Transverse colon (tissue), 4 donors: ENCODE measurements around the gene MIOX. TPM values are rescaled to one million over a fixed set of nuclear protein-coding genes. Genes with fewer than 3 reads are reported as not detected.

ENCODE experiments used
- DNase-seq: peaks from one replicate; pipeline ENCODE4 v3.0.0-alpha.2; 2019
- H3K27ac ChIP-seq, 4 donors: fragments of 200-600 bp; sonication (generic); 2 replicates each; pipeline ENCODE4 v1.5.1; 2016 to 2018; ENCODE audit warnings: inconsistent platforms in 4 of 4
- H3K27me3 ChIP-seq: fragments of 200-600 bp; sonication (generic); 2 replicates; pipeline ENCODE4 v1.5.1; 2017; ENCODE audit warnings: inconsistent platforms
- H3K36me3 ChIP-seq, 4 donors: fragments of 200-600 bp; sonication (generic); 2 replicates each; pipeline ENCODE4 v1.5.1; 2017 to 2019; ENCODE audit warnings: inconsistent platforms in 4 of 4
- H3K4me1 ChIP-seq, 4 donors: fragments of 200-600 bp; sonication (generic); 2 replicates each; pipeline ENCODE4 v1.5.1; 2017 to 2020; ENCODE audit warnings: inconsistent platforms in 4 of 4
- H3K4me3 ChIP-seq, 4 donors: fragments of 200-600 bp; sonication (generic); 1 replicate in 1 of 4; 2 replicates in 3 of 4; pipeline versions ENCODE4 v1.5.1 to v1.6.1; 2017 to 2019; ENCODE audit warnings: inconsistent platforms in 4 of 4
- H3K9me3 ChIP-seq, 2 donors: fragments of 200-600 bp; sonication (generic); 2 replicates each; pipeline ENCODE4 v1.5.1; 2017 to 2019; ENCODE audit warnings: inconsistent platforms in 2 of 2
- EP300 ChIP-seq: sonication (generic); formaldehyde crosslinking; IDR thresholded peaks from one replicate; pipeline ENCODE4 v1.6.1; 2017; ENCODE audit warnings: antibody characterized with exemption, low read depth
- POLR2A ChIP-seq: fragments of 450-650 bp; IDR thresholded peaks from one replicate; pipeline ENCODE4 v1.6.1; 2016; ENCODE audit warnings: antibody characterized with exemption, mild to moderate bottlenecking, moderate library complexity
- POLR2AphosphoS5 ChIP-seq, 3 donors: sonication (generic); formaldehyde crosslinking; IDR thresholded peaks; one replicate each; pipeline ENCODE4 v1.6.1; 2016; ENCODE audit warnings: antibody characterized with exemption in 3 of 3
- WGBS, 2 donors: methylation state at CpG; one replicate each; pipeline ENCODE4 v1.1.5; 2018; ENCODE audit warnings: low coverage in 1 of 2; 5-methylcytosine and 5-hydroxymethylcytosine counted together
- in situ Hi-C, 4 donors: fragments of 200-750 bp; cut with MboI; loops; one replicate each; pipeline versions ENCODE4 v1.15.0 to v1.15.1; 2017; ENCODE audit warnings: low sequenced_read_pairs in 3 of 4, low pct_ligation_motif_present in 1 of 4, low pct_unique_long_range_greater_than_20kb in 1 of 4
- intact Hi-C: fragments of 100-400 bp; cut with DNase I; formaldehyde crosslinking; loops from one replicate; pipeline ENCODE4 v1.15.1; 2023; ENCODE audit warnings: low total_unique reads
- total RNA-seq, 4 donors: library from RNA; depleted of rRNA; stranded (reverse); fragments of >200 nt; gene quantifications; one replicate each; pipeline ENCODE4 v1.1.0, GENCODE V29; 2016
- TF ChIP-seq, protein P1 (sequence below), 5 experiments: fragments of 200-600 bp in 3 of 5; fragments of 450-650 bp in 2 of 5; sonication (generic) in 3 of 5; IDR thresholded peaks; 1 replicate in 2 of 5; 2 replicates in 3 of 5; pipeline ENCODE4 v1.5.1; 2016 to 2017; ENCODE audit warnings: antibody characterized with exemption in 5 of 5, inconsistent platforms in 3 of 5, mild to moderate bottlenecking in 2 of 5, moderate library complexity in 1 of 5

The MIOX gene
- total RNA-seq, 4 donors from 2014 or later = not detected

DNA sequence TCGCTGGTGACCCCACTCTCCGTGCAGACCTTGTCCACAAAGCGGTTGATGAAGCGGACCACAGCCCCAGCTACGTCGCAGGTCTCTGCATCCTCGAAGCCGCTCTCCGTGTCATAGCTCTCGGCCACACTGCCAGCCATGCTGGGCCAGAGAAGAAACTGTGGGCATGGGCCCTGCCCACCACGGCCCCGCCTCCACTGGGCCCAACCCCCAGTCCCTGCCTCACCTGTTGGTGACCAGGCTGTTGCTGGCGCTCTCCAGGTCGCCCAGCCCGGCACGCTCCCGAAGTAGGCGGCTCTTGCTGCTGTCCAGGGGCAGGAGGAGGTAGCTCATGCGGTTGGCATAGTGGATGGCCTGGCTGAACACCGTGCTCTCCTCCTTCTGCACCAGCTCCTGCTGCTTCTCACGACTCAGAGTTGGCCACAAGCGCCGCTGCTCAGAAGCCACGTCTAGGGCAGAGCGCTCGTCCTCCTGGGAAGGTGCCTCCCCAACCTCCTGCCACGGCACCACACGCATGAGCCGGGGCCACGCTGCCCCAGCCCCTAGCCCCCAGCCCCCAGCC is 24.6 kb upstream of the MIOX start:
- Histone ChIP-seq H3K4me3 (no peak overlapping the region), H3K36me3 (peaks cover 0 to 84% (median 40%) of the 10 kb centered on the region in 4 donors), H3K9me3 (no peaks in the 10 kb centered on the region), H3K27ac (no peak overlapping the region), H3K27me3 (no peaks in the 10 kb centered on the region), H3K4me1 (peaks cover 0 to 6% (median 0%) of the 10 kb centered on the region in 4 donors)
- in situ Hi-C loops = no loop called here
- TF ChIP-seq EP300 (no peak), POLR2A (no peak), POLR2AphosphoS5 (IDR thresholded peaks at IDR 0.05) (no peak)
- TF ChIP-seq, protein P1, sequence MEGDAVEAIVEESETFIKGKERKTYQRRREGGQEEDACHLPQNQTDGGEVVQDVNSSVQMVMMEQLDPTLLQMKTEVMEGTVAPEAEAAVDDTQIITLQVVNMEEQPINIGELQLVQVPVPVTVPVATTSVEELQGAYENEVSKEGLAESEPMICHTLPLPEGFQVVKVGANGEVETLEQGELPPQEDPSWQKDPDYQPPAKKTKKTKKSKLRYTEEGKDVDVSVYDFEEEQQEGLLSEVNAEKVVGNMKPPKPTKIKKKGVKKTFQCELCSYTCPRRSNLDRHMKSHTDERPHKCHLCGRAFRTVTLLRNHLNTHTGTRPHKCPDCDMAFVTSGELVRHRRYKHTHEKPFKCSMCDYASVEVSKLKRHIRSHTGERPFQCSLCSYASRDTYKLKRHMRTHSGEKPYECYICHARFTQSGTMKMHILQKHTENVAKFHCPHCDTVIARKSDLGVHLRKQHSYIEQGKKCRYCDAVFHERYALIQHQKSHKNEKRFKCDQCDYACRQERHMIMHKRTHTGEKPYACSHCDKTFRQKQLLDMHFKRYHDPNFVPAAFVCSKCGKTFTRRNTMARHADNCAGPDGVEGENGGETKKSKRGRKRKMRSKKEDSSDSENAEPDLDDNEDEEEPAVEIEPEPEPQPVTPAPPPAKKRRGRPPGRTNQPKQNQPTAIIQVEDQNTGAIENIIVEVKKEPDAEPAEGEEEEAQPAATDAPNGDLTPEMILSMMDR (IDR thresholded peaks at IDR 0.05) = no peak
- intact Hi-C loops = no loop called here
- DNase-seq = no peak
- WGBS, 2 donors = 95% methylated on average over 28 of the region's 30 CpGs; no CpG with 5 or more reads in 1 of the 2 donors

DNA sequence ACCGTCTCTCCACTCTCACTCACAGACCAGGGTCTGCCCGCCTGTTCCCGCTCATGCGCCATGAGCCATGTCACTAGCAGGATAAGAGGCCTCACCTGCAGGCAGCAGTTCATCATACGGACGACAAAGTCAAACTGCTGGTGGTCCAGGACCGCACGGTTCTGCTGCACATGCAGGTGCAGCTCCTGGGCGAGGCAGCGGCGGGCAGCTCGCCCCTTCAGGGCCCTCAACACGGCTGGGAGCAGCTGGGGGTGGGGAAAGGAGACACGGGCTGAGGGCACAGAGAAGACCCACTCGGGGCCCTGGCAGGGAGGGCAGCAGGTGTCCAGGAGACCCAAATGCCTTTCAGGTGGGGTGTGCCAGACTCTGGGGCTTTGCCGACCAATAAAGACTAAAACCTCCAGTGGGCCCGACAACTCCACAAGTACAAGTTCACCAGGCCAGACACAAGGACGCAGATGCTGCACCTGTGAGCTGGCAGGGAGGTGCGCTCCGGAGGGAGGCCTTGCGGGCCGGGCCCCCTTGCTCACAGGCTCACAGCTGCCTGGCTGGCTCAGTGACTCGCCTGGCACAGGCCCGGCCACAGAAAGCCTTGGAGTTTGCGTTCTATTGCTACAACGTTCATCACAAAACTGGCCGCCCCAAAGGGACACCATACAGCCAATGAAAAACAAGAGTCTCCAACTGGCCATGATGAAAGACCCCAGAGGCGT is 23.3 kb upstream of the MIOX start:
- no peak for DNase-seq
- Histone ChIP-seq H3K9me3 (no peaks in the 10 kb centered on the region), H3K4me3 (no peak overlapping the region), H3K27ac (no peak overlapping the region), H3K36me3 (peaks cover 0 to 82% (median 40%) of the 10 kb centered on the region in 4 donors), H3K4me1 (peaks cover 0 to 6% (median 0%) of the 10 kb centered on the region in 4 donors), H3K27me3 (no peaks in the 10 kb centered on the region)
- intact Hi-C loops = no loop called here
- WGBS, 2 donors = 93 to 95% methylated on average over 9 to 28 of the region's 28 CpGs
- in situ Hi-C loops = no loop called here
- TF ChIP-seq, protein P1 (IDR thresholded peaks at IDR 0.05) = no peak
- TF ChIP-seq POLR2AphosphoS5 (IDR thresholded peaks at IDR 0.05) (no peak), EP300 (no peak), POLR2A (no peak)

DNA sequence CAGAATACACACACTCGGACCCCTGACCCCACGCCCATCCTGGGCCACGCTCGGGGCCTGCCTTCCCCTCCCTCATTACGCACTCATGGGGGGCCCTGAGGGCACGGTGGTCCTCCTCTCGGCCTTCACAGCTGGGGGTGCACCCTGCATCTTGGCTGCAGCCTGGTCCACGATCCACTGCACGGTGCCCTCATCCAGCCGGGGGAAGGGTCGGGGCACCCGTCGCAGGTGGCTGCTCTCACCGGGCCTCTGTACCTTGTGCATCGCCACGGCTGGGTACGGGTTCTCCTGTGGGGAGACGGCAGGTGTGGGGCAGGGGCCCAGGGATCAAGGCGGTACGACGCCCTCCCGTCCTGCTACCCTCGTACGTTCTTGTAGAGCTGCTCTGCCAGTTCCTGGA is 22.2 kb upstream of the MIOX start:
- Histone ChIP-seq H3K4me1 (peaks cover 5 to 13% (median 8%) of the 10 kb centered on the region in 4 donors), H3K4me3 (no peak overlapping the region), H3K9me3 (no peaks in the 10 kb centered on the region), H3K36me3 (peaks cover 0 to 74% (median 36%) of the 10 kb centered on the region in 4 donors), H3K27me3 (no peaks in the 10 kb centered on the region), H3K27ac (no peak overlapping the region)
- TF ChIP-seq EP300 (no peak), POLR2A (no peak), POLR2AphosphoS5 (IDR thresholded peaks at IDR 0.05) (no peak)
- TF ChIP-seq, protein P1 (IDR thresholded peaks at IDR 0.05) = no peak
- in situ Hi-C loops = no loop called here
- intact Hi-C loops = no loop called here
- WGBS, 2 donors = 86% methylated on average over 19 of the region's 24 CpGs; no CpG with 5 or more reads in 1 of the 2 donors
- no peak for DNase-seq

DNA sequence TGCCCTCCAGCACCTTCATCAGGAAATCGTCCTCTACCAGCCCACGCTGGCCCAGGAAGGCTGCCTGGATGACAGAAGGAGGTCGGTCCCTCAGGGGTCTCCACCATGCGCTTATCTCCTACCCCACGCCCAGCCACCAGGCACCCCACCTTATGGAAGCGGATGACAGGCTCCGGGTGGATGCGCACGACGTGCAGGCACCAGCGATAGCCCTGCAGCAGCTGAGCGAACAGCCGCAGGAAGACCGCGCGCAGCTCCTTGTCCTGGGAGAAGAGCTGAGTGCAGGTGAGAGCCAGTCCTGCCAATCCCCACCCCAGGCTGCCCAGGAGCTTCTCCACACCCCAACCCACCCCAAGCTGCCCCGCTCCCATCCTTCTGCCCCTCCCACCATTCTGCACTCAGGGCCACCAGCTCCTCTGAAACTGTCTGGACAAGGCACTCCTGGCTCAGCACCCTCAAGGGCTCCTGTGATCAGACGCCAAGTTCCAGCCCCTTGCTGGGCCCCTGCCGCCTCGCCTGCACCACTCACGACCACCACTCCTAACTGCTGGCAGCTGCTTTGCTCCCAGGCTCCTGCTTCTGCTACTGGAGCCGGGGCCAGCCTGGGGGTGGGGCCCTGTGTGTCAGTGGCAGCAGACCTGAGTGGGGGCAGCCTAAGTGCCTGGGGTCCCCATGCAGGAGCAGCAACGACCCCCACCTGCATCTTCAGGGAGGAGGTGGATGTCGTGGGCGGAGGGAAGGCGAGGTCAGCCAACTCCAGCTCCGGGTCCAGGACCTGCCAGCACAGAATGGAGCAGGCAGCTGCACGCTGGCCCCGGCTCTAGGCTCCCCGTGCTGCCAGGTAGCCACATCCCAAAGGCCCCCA is 21.4 kb upstream of the MIOX start:
- H3K27me3 ChIP-seq = no peaks in the 10 kb centered on the region
- H3K36me3 ChIP-seq = peaks cover 0 to 65% (median 32%) of the 10 kb centered on the region in 4 donors
- no peaks in the 10 kb centered on the region for H3K9me3 ChIP-seq
- DNase-seq = no peak
- no peak overlapping the region for H3K27ac ChIP-seq
- H3K4me3 ChIP-seq = no peak overlapping the region
- WGBS, 2 donors = 92% methylated on average over 29 of the region's 30 CpGs; no CpG with 5 or more reads in 1 of the 2 donors
- H3K4me1 ChIP-seq = peaks cover 11 to 22% (median 16%) of the 10 kb centered on the region in 4 donors
- intact Hi-C loops (no loop called here), in situ Hi-C loops (no loop called here)
- TF ChIP-seq, protein P1 (IDR thresholded peaks at IDR 0.05) = no peak
- TF ChIP-seq POLR2AphosphoS5 (IDR thresholded peaks at IDR 0.05) = no peak
- no peak for TF ChIP-seq EP300
- TF ChIP-seq POLR2A = no peak
